NCI-H226 (cell line): ENCODE measurements around the gene USF2.

Experiments
- DNase-seq: peaks from one replicate; pipeline ENCODE4 v3.0.0-alpha.2; 2015

The USF2 gene

DNA sequence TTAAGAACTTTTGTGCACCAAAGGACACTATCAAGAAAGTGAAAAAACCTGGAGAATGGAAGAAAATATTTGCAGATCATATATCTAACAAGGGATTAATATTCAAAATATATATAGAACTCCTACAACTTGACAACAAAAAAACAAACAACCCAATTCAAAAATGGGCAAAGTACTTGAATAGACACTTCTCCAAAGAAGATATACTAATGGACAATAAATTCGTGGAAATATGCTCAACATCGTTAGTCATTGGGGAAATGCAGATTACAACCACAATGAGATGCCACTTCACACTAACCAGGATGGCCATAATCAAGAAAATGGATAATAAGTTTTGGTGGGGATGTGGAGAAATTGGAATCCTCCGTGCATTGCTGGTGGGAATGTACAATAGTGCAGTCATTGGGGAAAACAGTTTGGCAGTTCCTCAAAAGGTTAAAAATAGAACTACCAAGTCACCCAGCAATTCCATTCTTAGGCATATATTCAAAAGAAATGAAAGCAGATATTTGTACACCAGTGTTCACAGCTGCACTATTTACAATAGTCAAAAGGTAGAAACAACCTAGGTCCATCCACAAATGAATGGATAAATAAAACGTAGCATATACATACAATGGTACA is 22.2 kb upstream of the USF2 start:
- DNase-seq, result no peak

- DNase-seq, result peak; percentile 91
Observed at GRCh38 chr19:35247526-35248309, 21.0 kb upstream of the USF2 start.

GRCh38 chr19:35248310-35249145 is 20.2 kb upstream of the USF2 start, which contains the start of gene LSR:
LSR (plus strand) TSS chr19:35249002; CDS start chr19:35249023, 21 bp downstream.
- peak; percentile 88 for DNase-seq

GRCh38 chr19:35249146-35249847 is 19.5 kb upstream of the USF2 start:
- no peak for DNase-seq

- DNase-seq, result no peak
Observed at GRCh38 chr19:35249848-35250711, 18.7 kb upstream of the USF2 start.

DNA sequence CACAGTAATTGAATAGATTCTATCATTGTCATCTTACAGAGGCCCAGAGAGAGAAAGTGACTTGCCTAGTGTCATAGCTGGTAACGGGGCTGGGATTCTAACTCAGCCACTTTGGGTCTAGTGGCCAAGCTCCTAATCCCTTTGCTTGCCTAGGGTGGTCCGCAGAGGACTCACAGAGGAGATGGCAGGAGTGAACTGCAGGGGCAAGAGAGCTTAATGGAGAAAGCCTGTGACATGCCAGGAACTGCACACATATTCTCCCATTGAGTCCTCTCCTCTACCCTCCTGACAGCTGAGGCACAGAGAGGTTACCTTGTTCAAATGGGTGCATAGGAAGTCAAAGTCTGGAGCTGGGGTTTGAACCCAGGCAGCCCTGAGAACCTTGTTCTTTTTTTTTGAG is 17.3 kb upstream of the USF2 start:
- no peak for DNase-seq

GRCh38 chr19:35253316-35254286 is 15.2 kb upstream of the USF2 start:
- DNase-seq, result no peak

DNA sequence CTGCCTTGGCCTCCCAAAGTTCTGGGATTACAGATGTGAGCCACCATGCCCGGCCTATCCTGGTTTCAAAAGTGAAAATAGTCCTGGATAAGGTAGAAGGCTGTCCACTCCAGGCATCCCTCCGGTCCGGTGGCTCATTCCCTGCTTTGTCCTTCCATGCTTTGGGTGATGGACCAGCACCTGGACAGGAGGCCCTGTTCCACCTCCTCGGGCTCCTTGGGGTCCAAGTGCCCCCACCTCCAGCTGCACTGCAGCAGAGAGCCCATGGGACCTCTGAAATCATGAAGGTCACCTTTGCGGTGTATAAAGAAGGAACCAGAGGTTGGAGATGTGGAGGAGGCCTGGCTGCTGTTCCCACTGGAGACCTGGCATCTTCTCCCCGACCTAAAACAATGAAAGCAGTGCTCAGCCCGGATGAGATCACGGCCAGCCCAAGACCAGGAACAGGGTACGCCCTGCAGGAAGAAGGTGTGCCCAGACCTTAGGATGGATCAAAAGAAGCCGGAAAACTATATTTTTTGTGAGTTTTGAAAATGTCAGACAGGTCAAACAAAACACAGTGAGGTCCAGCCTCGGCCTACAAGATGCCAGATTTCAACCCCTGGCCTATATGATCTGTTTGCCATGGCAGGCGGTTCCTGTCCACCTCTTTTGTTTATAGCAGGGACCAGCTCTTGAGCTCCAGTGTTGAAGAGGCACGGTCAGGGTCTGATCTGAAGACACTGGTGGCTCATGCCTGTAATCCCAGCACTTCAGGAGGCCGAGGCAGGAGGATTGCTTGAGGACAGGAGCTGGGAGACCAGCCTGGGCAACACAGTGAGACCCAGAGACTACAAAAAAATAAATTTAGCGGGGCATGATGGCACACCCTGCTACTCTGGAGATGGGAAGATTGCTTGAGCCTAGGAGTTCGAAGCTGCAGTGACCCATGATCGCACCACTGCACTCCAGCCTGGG is 14.1 kb upstream of the USF2 start:
- DNase-seq, result no peak

DNA sequence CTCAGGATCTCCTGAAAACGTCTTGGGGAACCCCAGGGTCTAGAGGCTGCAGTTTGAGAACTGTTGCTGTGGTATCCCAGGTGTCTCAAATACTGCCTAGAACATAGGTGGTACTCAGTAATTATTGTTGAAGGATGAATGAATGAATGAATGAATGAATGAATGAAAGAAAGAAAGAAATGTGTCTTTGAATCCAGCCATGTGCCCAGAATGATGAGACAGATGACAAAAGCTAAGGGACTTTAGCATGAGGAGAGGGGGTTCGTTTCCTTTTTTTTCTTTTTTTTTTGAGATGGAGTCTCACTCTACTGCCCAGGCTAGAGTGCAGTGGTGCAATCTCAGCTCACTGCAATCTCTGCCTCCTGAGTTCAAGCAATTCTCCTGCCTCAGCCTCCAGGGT is 12.2 kb upstream of the USF2 start:
- DNase-seq, result no peak

DNA sequence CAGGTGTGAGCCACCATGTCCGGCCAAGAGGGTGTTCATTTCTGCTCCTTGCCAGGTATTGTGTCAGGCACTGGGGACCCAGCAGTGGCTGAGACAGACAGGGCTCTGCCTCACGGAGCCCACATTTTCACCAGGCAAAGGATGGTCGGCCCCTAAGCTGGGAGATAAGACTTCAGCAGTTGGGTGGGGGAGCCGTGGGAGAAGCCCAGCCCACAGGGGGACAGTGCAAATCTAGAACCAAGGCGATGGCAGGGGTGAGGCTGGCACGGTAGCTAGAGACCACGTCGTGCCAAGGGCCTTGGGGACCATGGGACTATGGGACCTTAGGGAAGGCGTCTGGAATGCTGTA is 11.7 kb upstream of the USF2 start:
- no peak for DNase-seq

- DNase-seq, result no peak
Observed at GRCh38 chr19:35260694-35261304, 8.0 kb upstream of the USF2 start.

GRCh38 chr19:35261356-35262100 is 7.2 kb upstream of the USF2 start:
- DNase-seq, result no peak

GRCh38 chr19:35262101-35262761 is 6.5 kb upstream of the USF2 start:
- DNase-seq, result no peak

GRCh38 chr19:35264268-35265125 is 4.3 kb upstream of the USF2 start:
- DNase-seq, result no peak

- DNase-seq, result no peak
Observed at GRCh38 chr19:35265126-35265899, 3.4 kb upstream of the USF2 start.
